ENCODE data around the gene PARP6.

DNA sequence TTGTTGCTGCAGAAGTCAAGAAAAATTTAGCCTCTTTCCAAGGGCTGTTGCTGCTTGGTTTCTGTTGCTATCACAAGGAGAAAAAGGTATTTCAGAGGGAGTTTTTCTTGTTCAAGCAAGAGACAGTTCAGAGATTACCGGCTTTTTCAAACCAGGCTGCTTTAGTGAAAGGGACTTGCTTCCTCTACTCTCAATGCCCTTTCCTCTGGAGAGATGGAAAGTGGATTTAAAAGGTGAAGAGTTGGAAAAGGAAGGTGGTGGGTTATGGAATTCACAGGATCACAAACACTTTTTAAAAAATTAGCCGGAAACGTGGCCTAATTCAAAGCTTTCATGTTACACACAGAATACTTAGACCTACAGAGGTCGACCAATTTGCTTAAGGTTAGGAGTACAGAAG, 1.1 kb downstream of the PARP6 start:
- TF ChIP-seq, protein P1, sequence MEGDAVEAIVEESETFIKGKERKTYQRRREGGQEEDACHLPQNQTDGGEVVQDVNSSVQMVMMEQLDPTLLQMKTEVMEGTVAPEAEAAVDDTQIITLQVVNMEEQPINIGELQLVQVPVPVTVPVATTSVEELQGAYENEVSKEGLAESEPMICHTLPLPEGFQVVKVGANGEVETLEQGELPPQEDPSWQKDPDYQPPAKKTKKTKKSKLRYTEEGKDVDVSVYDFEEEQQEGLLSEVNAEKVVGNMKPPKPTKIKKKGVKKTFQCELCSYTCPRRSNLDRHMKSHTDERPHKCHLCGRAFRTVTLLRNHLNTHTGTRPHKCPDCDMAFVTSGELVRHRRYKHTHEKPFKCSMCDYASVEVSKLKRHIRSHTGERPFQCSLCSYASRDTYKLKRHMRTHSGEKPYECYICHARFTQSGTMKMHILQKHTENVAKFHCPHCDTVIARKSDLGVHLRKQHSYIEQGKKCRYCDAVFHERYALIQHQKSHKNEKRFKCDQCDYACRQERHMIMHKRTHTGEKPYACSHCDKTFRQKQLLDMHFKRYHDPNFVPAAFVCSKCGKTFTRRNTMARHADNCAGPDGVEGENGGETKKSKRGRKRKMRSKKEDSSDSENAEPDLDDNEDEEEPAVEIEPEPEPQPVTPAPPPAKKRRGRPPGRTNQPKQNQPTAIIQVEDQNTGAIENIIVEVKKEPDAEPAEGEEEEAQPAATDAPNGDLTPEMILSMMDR (optimal IDR thresholded peaks at IDR 0.05 in 1 of 3, IDR thresholded peaks at IDR 0.05 in 1 of 3, conservative IDR thresholded peaks at IDR 0.05 in 1 of 3; ENCODE audit: extremely low read depth in 1 of 3, insufficient read depth in 2 of 3, low read length in 3 of 3): no peak
- no peak for TF ChIP-seq EZH2 (IDR thresholded peaks at IDR 0.05; ENCODE audit: low read length)

All from keratinocyte (primary cell).